ENCODE measurements around the gene ANTKMT. TPM values are rescaled to one million over a fixed set of nuclear protein-coding genes. Genes with fewer than 3 reads are reported as not detected.

The ANTKMT gene
- total and polyA plus RNA-seq, 10 donors, result 28.6 to 77.2 (median 38.7) TPM

GRCh38 chr16:745739-746138, 24.8 kb downstream of the ANTKMT start:
- peaks cover 4 to 10% (median 7%) of the 10 kb centered on the region in 6 donors for H3K4me1 ChIP-seq
- intact Hi-C loops (cut with DNase I; ENCODE audit: low total_unique reads), result no loop called here

GRCh38 chr16:746637-747036, 25.7 kb downstream of the ANTKMT start:
- Histone ChIP-seq H3K27ac (no peak overlapping the region), H3K36me3 (no peaks in the 10 kb centered on the region), H3K4me3 (no peak overlapping the region), H3K9me3 (no peaks in the 10 kb centered on the region), H3K4me1 (peaks cover 0 to 2% (median 0%) of the 10 kb centered on the region in 6 donors), H3K27me3 (replicated peaks in 1 of 7) (peaks cover 0 to 24% (median 0%) of the 10 kb centered on the region in 7 donors)
- no peak for DNase-seq
- WGBS, 5 donors, result 76 to 90% (median 81%) methylated on average over 6 to 13 of the region's 13 CpGs
- intact Hi-C loops (cut with DNase I; ENCODE audit: low total_unique reads), result no loop called here
- TF ChIP-seq POLR2A (IDR thresholded peaks at IDR 0.05) (no peak), POLR2AphosphoS5 (IDR thresholded peaks at IDR 0.05) (no peak), CTCF (IDR thresholded peaks at IDR 0.05 in 8 of 11, conservative IDR thresholded peaks at IDR 0.05 in 3 of 11) (no peak)

More at GRCh38 chr16:745739-746138, 24.8 kb downstream of the ANTKMT start:
- 3 to 13% (median 5%) methylated on average over 3 to 14 of the region's 14 CpGs for WGBS, 5 donors
- Histone ChIP-seq H3K27me3 (replicated peaks in 1 of 7) (peaks cover 0 to 24% (median 0%) of the 10 kb centered on the region in 7 donors), H3K9me3 (no peaks in the 10 kb centered on the region), H3K27ac (no peak overlapping the region), H3K36me3 (no peaks in the 10 kb centered on the region), H3K4me3 (no peak overlapping the region)
- TF ChIP-seq POLR2A (IDR thresholded peaks at IDR 0.05) (no peak), CTCF (IDR thresholded peaks at IDR 0.05 in 8 of 11, conservative IDR thresholded peaks at IDR 0.05 in 3 of 11) (peak in 4 of 11 experiments; percentile 21 to 52 (median 34))
- DNase-seq, result peak; percentile 78

GRCh38 chr16:747978-748746, 27.2 kb downstream of the ANTKMT start:
- H3K36me3 ChIP-seq, result no peaks in the 10 kb centered on the region
- TF ChIP-seq POLR2AphosphoS5 (IDR thresholded peaks at IDR 0.05), result no peak
- TF ChIP-seq CTCF (IDR thresholded peaks at IDR 0.05 in 8 of 11, conservative IDR thresholded peaks at IDR 0.05 in 3 of 11), result no peak
- no peak for TF ChIP-seq POLR2A (IDR thresholded peaks at IDR 0.05)
- DNase-seq, result no peak
- H3K27ac ChIP-seq, result no peak overlapping the region
- intact Hi-C loops (cut with DNase I; ENCODE audit: low total_unique reads), result no loop called here
- peaks cover 0 to 17% (median 0%) of the 10 kb centered on the region in 7 donors for H3K27me3 ChIP-seq (replicated peaks in 1 of 7)
- no peaks in the 10 kb centered on the region for H3K4me1 ChIP-seq
- no peak overlapping the region for H3K4me3 ChIP-seq
- 82 to 92% (median 86%) methylated on average over 31 to 39 of the region's 39 CpGs for WGBS, 5 donors
- no peaks in the 10 kb centered on the region for H3K9me3 ChIP-seq

GRCh38 chr16:749010-749409, 28.1 kb downstream of the ANTKMT start:
- intact Hi-C loops (cut with DNase I; ENCODE audit: low total_unique reads), result no loop called here
- no peak for DNase-seq
- H3K4me1 ChIP-seq, result no peaks in the 10 kb centered on the region
- H3K9me3 ChIP-seq, result no peaks in the 10 kb centered on the region
- H3K4me3 ChIP-seq, result no peak overlapping the region
- TF ChIP-seq POLR2A (IDR thresholded peaks at IDR 0.05) (no peak), POLR2AphosphoS5 (IDR thresholded peaks at IDR 0.05) (no peak), CTCF (IDR thresholded peaks at IDR 0.05 in 8 of 11, conservative IDR thresholded peaks at IDR 0.05 in 3 of 11) (no peak)
- H3K27ac ChIP-seq, result no peak overlapping the region
- H3K27me3 ChIP-seq (replicated peaks in 1 of 7), result peaks cover 0 to 15% (median 0%) of the 10 kb centered on the region in 7 donors
- no peaks in the 10 kb centered on the region for H3K36me3 ChIP-seq
- WGBS, 5 donors, result 70 to 96% (median 85%) methylated on average over 6 of the region's 6 CpGs
